Rectal smooth muscle tissue (tissue), 1 donor: Measurements from ENCODE around the gene CSK.
"Not testable (repeated sequence)": the region's sequence is repeated elsewhere in the genome, so short reads cannot be mapped to it uniquely, and the experiment has no call there.

Experiments used
- H3K27ac ChIP-seq: one replicate; pipeline ENCODE4 v1.7.0; 2013; ENCODE audit warnings: low read depth, low read length, inconsistent platforms
- H3K27me3 ChIP-seq: one replicate; pipeline ENCODE4 v1.7.0; 2013; ENCODE audit warnings: low read length; ENCODE audit not compliant: control insufficient read depth, insufficient read depth
- H3K36me3 ChIP-seq: one replicate; pipeline ENCODE4 v1.7.0; 2013; ENCODE audit warnings: low read length; ENCODE audit not compliant: control insufficient read depth, insufficient read depth
- H3K4me1 ChIP-seq: one replicate; pipeline ENCODE4 v1.7.0; 2013; ENCODE audit warnings: low read length; ENCODE audit not compliant: control insufficient read depth, insufficient read depth
- H3K4me3 ChIP-seq: one replicate; pipeline ENCODE4 v1.7.0; 2013; ENCODE audit warnings: low read length
- H3K9ac ChIP-seq: one replicate; pipeline ENCODE4 v1.7.0; 2013; ENCODE audit warnings: low read length

Gene CSK

DNA sequence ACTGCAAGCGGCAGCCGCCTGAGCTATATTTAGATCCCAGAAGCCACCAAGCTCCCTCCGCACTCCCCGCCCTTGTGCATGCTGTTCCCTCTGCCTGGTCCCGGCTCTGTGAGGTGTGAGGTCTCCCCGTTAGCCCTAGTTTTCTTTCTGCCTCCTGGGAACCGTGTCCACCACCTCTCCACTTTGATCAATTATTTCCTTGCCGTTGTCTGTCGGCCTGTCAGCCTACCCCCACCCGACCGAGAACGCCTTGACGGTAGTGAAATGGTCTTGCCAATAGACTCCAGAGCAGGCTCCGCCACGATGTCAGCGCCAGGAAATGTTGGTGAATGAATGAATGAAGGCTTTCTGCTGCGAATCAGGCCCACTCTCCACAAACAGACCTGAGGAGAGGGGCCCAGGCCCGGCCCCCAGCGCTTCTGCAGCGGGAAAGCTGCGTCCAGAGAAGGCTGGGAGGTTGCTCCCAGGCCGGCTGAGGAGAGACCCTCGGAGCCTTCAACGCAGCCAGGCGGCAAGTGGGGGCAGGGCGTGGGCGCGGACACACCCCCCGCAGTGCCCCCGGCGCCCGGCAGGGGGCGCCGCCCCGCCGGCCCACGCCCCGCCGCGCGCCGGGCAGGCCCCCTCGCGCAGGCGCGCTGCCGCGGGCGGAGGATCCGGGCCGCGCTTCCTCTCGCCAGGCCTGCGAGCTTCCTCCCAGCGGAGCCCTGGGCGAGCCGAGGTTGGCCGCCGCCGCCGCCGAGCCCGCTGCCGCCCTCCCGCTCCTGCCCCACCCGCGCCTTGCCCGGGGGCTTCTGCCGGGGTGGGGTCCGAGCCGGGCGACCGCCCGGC, at the start of gene CSK:
Gene CSK, plus strand, starts transcription at position 650 of the 828 bp plus-strand sequence. CDS start 16,218 bp downstream, outside the sequence.
- H3K36me3 ChIP-seq: no peaks in the 10 kb centered on the region

DNA sequence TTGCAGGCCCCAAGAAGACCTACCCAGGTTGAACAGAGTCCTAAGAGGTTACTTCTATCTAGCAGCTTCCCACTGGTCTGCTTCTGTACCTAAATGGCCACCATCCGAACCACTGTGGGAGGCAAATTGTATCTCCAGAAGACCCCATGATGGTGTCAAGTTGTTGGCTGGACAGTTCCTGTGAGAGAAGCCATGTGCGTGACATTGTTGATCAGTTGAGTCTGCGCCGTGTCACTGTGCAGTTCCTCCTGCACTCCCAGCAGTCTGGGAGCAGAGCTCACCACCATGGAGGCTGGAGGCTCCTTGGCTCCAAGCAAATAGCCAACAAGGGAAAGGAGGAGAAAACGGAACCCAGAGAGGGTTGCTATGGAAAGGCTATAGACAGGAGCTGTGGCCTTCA, 49.0 kb upstream of the CSK start:
- Histone ChIP-seq H3K27me3 (peaks cover 8% of the 10 kb centered on the region), H3K9ac (no peak overlapping the region), H3K4me1 (no peaks in the 10 kb centered on the region), H3K36me3 (no peaks in the 10 kb centered on the region), H3K4me3 (no peak overlapping the region), H3K27ac (no peak overlapping the region)

More for the DNA sequence above, at the start of gene CSK:
- peaks cover 22% of the 10 kb centered on the region for H3K4me1 ChIP-seq
- peak within 1 kb of the TSS; percentile 80 for H3K9ac ChIP-seq
- H3K27me3 ChIP-seq: no peaks in the 10 kb centered on the region
- H3K27ac ChIP-seq: peak within 1 kb of the TSS; percentile 63
- peak within 1 kb of the TSS; percentile 92 for H3K4me3 ChIP-seq

DNA sequence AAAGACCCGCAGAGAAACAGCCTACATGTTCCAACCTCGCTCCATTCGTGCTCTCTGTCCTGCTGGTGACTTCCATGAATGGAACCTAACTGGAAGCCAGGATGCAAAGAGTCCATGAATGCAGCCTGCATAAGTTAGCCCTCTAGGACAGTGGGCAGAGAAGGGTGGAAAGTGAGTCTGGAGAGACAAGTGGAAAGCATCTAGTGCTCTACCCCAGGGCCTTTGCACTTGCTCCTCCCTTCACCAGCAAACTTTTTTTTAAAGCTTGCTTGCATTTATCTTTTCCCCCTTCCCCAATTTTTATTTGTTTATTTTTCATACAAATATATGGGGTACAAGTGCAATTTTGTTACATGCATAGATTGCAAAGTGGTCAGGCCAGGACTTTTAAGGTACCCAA, 48.6 kb upstream of the CSK start:
- Histone ChIP-seq H3K4me3 (no peak overlapping the region), H3K4me1 (no peaks in the 10 kb centered on the region), H3K27me3 (peaks cover 8% of the 10 kb centered on the region), H3K9ac (no peak overlapping the region), H3K36me3 (no peaks in the 10 kb centered on the region), H3K27ac (no peak overlapping the region)

DNA sequence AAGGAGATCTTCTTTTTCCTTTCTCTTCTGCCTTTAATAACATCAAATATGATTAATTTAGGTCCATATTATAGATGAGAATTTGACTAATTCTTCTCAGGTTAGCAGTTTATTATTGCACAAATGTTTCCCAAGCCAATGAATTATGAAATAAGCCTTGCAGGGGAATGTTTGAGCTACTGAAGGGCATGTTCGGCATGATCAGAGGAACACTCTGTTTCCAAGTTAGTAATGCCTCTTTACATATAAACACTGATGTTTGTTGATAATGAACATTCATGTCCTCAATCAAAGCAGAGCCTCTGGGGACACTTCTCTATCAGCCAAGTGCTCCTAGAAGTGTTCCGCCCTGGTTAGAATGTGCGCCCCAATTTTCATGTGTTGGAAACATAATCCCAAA, 46.6 kb upstream of the CSK start:
- no peaks in the 10 kb centered on the region for H3K36me3 ChIP-seq
- no peak overlapping the region for H3K4me3 ChIP-seq
- peaks cover 8% of the 10 kb centered on the region for H3K27me3 ChIP-seq
- H3K9ac ChIP-seq: no peak overlapping the region
- H3K27ac ChIP-seq: no peak overlapping the region
- H3K4me1 ChIP-seq: no peaks in the 10 kb centered on the region

DNA sequence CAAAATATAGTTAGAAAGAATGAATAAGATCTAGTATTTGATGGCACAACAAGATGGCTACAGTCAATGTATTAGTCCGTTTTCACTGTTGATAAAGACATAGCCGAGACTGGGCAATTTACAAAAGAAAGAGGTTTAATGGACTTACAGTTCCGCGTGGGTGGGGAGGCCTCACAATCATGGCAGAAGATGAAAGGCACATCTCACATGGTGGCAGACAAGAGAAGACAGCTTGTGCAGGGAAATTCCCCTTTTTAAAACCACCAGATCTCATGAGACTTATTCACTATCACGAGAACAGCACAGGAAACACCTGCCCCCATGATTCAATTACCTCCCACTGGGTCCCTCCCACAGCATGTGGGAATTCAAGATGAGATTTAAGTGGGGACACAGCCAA, 43.6 kb upstream of the CSK start:
- H3K27me3 ChIP-seq, H3K9ac ChIP-seq, H3K36me3 ChIP-seq, H3K4me1 ChIP-seq, H3K4me3 ChIP-seq, H3K27ac ChIP-seq: not testable (repeated sequence)

DNA sequence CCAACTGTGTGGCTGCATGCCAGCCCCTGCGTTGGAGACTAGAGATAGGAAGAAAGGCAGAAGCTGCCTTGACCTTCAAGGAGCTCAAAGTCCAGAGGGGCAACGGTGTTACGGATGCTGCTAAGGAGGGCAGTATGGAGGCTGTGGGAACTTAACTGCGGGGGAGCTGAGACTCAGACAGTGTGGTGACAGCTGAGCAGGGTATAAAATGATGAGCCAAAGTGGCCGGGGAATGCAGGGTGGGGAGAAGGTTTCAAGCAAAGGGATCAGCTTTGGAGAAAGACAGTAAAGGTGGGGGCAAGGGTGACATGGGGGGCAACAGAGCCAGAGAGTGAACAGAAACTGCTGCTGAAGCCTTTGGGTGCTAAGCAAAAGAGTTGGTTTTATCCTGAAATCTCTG, 39.5 kb upstream of the CSK start:
- Histone ChIP-seq H3K27ac (no peak overlapping the region), H3K27me3 (no peaks in the 10 kb centered on the region), H3K4me1 (no peaks in the 10 kb centered on the region), H3K36me3 (no peaks in the 10 kb centered on the region), H3K4me3 (no peak overlapping the region), H3K9ac (no peak overlapping the region)

DNA sequence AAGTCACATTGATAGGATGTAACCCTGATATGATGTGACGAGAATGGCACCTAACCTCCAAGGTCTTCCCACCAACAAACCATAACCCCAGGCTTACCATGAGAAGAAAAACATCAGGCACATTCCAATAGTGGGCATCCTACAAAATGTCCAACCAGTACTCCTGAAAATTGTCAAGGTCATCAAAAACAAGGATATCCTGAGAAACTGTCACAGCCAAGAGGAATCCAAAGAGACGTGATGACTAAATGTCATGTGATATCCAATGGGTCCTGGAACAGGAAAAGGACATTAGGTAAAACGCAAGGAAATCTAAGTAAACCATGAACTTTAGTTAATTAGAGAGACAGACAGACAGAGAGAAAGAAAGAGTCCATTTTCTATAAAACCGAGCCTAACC, 35.5 kb upstream of the CSK start:
- Histone ChIP-seq H3K36me3 (no peaks in the 10 kb centered on the region), H3K4me1 (no peaks in the 10 kb centered on the region), H3K4me3 (no peak overlapping the region), H3K9ac (no peak overlapping the region), H3K27ac (no peak overlapping the region), H3K27me3 (no peaks in the 10 kb centered on the region)

DNA sequence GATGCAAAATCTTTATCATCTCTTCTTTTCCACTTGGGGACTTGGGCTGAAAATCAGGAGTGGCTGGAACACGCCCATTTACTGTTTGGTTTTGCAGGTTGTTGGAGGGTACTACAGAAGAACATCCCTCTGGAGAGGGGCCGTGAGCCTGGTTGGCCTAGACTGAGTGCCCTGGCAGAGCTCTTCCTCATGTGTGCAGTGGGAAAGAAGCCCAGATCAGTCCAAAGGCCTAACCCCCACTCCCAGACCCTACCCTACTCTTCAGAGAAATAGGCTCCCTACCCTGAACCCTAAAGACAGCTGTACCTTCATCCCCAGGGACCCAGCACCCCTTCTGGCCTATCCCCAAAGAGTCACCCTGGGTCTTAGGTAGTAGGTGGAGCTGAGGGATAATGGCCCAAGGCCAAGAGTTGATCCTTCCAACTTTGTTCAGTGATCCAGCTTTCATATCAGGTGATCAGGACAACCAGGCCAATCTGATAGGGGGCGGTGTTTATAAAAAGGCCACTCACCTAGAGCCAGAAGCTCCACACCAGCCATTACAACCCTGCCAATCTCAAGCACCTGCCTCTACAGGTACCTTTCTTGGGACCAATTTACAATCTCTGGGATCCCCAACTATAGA, 33.4 kb upstream of the CSK start, which contains the start of gene CYP1A2:
Gene CYP1A2, plus strand, starts transcription at position 524 of the 625 bp plus-strand sequence. CDS start 894 bp downstream, outside the sequence.
- no peak within 1 kb of the TSS for H3K27ac ChIP-seq

DNA sequence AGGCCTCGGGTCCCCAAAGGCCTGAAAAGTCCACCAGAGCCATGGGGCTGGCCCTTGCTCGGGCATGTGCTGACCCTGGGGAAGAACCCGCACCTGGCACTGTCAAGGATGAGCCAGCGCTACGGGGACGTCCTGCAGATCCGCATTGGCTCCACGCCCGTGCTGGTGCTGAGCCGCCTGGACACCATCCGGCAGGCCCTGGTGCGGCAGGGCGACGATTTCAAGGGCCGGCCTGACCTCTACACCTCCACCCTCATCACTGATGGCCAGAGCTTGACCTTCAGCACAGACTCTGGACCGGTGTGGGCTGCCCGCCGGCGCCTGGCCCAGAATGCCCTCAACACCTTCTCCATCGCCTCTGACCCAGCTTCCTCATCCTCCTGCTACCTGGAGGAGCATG, 32.0 kb upstream of the CSK start:
- no peaks in the 10 kb centered on the region for H3K36me3 ChIP-seq

More for the DNA sequence above, 33.4 kb upstream of the CSK start, which contains the start of gene CYP1A2:
- no peaks in the 10 kb centered on the region for H3K36me3 ChIP-seq
- no peaks in the 10 kb centered on the region for H3K4me1 ChIP-seq
- no peak within 1 kb of the TSS for H3K9ac ChIP-seq
- H3K27me3 ChIP-seq: no peaks in the 10 kb centered on the region
- H3K4me3 ChIP-seq: no peak within 1 kb of the TSS

DNA sequence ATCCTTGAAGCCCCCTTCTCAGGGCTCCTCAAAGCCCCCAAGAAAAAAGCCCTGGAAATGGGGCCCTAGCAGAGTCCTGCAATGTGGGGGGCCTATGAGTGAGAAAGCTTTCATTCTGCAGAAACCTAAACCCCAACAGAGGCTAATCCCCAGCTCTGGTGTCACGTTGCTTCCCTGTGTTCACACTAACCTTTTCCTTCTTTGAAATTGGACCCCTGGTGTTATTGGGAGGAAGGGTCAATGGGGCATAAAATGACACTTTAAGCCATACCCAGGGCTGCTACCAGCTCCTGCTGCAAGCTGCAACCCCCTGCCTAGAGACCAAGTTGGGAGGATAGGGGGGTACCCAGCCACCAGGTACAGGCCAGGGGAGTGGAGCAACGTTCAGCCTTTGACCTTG, 31.1 kb upstream of the CSK start:
- no peaks in the 10 kb centered on the region for H3K4me1 ChIP-seq
- H3K27me3 ChIP-seq: no peaks in the 10 kb centered on the region

More for the DNA sequence above, 32.0 kb upstream of the CSK start:
- Histone ChIP-seq H3K4me3 (no peak overlapping the region), H3K9ac (no peak overlapping the region), H3K27me3 (no peaks in the 10 kb centered on the region), H3K4me1 (no peaks in the 10 kb centered on the region), H3K27ac (no peak overlapping the region)

DNA sequence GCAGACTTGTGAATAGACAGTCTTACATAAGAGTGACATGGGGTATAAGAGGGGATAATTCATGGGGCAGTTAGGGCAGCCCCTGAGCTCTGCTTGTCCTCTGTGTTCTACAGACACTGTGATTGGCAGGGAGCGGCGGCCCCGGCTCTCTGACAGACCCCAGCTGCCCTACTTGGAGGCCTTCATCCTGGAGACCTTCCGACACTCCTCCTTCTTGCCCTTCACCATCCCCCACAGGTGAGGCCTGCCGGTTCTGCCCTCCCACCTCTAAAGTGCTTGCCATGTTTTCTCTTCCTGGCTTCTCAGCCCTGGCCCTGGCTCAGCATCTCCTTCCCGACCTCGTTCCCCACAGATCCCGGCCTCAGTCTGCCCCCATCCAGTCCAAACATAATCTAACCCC, 29.9 kb upstream of the CSK start:
- no peaks in the 10 kb centered on the region for H3K4me1 ChIP-seq
- no peak overlapping the region for H3K27ac ChIP-seq
- no peak overlapping the region for H3K4me3 ChIP-seq
- no peak overlapping the region for H3K9ac ChIP-seq
- no peaks in the 10 kb centered on the region for H3K27me3 ChIP-seq
- no peaks in the 10 kb centered on the region for H3K36me3 ChIP-seq

More for the DNA sequence above, 31.1 kb upstream of the CSK start:
- Histone ChIP-seq H3K4me3 (no peak overlapping the region), H3K36me3 (no peaks in the 10 kb centered on the region), H3K9ac (no peak overlapping the region), H3K27ac (no peak overlapping the region)

DNA sequence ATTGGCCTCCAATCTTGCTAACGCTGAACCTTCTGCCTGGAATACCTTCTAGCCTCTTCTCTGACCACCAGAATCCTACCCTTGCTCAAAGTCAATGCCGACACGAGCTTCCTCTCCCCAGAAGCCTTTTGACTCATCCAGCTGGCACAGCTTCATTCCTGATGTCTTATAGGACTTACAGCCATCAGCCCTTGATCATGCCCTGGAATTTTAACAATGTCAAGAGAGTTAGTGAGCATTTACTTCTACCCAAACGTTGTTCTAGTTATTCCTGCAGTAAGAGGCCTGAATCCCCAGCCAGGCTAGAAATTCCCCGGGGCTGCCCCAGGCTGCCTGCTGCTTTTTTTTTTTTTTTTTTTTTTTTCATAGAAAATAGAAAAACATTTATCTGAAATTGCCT, 29.3 kb upstream of the CSK start:
- Histone ChIP-seq H3K9ac (no peak overlapping the region), H3K27ac (no peak overlapping the region), H3K36me3 (no peaks in the 10 kb centered on the region), H3K4me3 (no peak overlapping the region), H3K27me3 (no peaks in the 10 kb centered on the region), H3K4me1 (no peaks in the 10 kb centered on the region)
